ENCODE data around the gene SERINC5.

SERINC5 gene

DNA sequence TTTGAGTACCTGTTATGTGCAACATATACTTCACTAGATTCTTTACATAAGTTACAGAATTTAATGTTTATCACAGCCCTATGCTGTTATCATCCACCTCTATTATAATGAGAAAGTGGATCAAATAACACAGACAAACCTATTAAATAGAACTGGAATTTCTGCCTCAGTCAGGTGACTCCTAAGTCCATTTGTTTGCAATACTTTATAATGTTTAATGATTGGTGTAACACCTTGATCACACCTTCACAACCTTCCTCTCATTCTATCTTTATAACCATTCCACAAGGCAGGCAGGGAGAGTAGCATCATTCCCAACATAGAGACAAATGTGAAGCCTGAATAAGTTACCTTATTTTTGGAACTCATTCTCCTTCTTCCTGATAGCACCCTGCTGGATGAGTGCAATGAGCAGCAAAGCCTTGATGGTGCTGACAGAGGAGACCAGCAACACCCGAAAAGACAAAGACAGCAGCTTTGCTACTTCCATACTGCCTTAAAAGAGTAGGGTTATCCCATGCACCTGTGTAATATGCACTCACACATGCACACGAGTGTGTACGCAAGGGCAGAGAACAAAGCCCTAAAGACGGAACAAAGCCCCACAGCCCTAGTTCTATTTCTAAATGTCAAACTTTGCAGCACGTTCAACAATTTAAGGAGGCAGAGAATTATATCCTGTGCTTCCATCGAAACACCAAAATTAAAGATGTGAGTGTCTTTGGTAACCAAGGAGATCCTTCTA lies 30.5 kb downstream of the SERINC5 start:
- H3K27ac ChIP-seq (replicated peaks; ENCODE audit: low read length), result no peak overlapping the region
- no peak overlapping the region for H2BK120ac ChIP-seq (ENCODE audit: low read depth, low read length)
- H4K8ac ChIP-seq (ENCODE audit: low read depth, low read length), result no peak overlapping the region
- no peak overlapping the region for H3K23ac ChIP-seq (ENCODE audit: low read depth, low read length, poor library complexity)
- no CpG with 5 or more reads among the region's 6 CpGs for WGBS, 2 donors (ENCODE audit: extremely low coverage in 2 of 2, insufficient read length in 2 of 2, insufficient replicate concordance in 1 of 2)
- no peak overlapping the region for H2BK15ac ChIP-seq (ENCODE audit: low read length)
- no peaks in the 10 kb centered on the region for H3K9me3 ChIP-seq (replicated peaks in 1 of 2; ENCODE audit: control insufficient read depth in 2 of 2, insufficient read depth in 1 of 2, low read depth in 1 of 2, low read length in 2 of 2)
- H2AFZ ChIP-seq (ENCODE audit: low read length), result no peak overlapping the region
- no peaks in the 10 kb centered on the region for H3K36me3 ChIP-seq (replicated peaks in 1 of 2; ENCODE audit: control insufficient read depth in 2 of 2, insufficient read depth in 2 of 2, low read length in 2 of 2)
- H3K4ac ChIP-seq (ENCODE audit: low read length), result no peak overlapping the region
- H2AK5ac ChIP-seq (ENCODE audit: low read depth, low read length), result no peak overlapping the region
- no peaks in the 10 kb centered on the region for H3K27me3 ChIP-seq (ENCODE audit: control insufficient read depth in 3 of 3, insufficient read depth in 3 of 3, low read depth in 1 of 3, low read length in 3 of 3)
- H3K4me3 ChIP-seq (ENCODE audit: low read length in 2 of 2), result no peak overlapping the region
- no peak overlapping the region for H3K18ac ChIP-seq (ENCODE audit: low read length)
- H4K91ac ChIP-seq (ENCODE audit: low read depth, low read length, poor library complexity), result no peak overlapping the region
- no peak for DNase-seq (ENCODE audit: low spot score)
- H3K14ac ChIP-seq (ENCODE audit: low read length), result no peak overlapping the region
- H3K79me1 ChIP-seq (ENCODE audit: low read depth, low read length), result no peaks in the 10 kb centered on the region
- H3K9ac ChIP-seq (ENCODE audit: low read depth, low read length, poor library complexity), result no peak overlapping the region
- H2BK12ac ChIP-seq (ENCODE audit: low read length), result no peak overlapping the region
- peaks cover 0 to 7% of the 10 kb centered on the region in 2 donors for H3K4me1 ChIP-seq (ENCODE audit: control insufficient read depth in 2 of 2, insufficient read depth in 1 of 2, low read depth in 1 of 2, low read length in 2 of 2)
- H2BK5ac ChIP-seq (ENCODE audit: low read length), result no peak overlapping the region
- no peak overlapping the region for H3K4me2 ChIP-seq (ENCODE audit: insufficient read depth, low read length, poor library complexity, severe bottlenecking)

DNA sequence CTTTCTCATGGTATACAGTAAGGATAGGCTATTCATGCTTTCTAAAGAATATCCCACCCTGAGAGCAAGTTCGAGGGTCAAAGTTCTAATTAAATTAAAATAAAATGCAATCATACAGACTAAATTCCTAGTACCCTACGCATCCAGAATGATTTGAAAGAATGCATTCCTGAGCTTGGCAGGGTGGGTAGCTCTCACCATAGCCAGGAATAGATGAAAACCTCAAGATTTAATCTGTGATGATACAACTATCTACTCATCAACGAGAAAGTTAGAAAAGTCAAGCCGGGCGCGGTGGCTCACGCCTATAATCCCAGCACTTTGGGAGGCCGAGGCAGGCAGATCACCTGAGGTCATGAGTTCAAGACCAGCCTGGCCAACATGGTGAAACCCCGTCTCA lies 32.3 kb downstream of the SERINC5 start:
- H3K9ac ChIP-seq (ENCODE audit: low read depth, low read length, poor library complexity), result no peak overlapping the region
- H2BK5ac ChIP-seq (ENCODE audit: low read length), result no peak overlapping the region
- no peak overlapping the region for H2BK12ac ChIP-seq (ENCODE audit: low read length)
- no peak overlapping the region for H3K18ac ChIP-seq (ENCODE audit: low read length)
- no peak overlapping the region for H4K91ac ChIP-seq (ENCODE audit: low read depth, low read length, poor library complexity)
- H3K79me1 ChIP-seq (ENCODE audit: low read depth, low read length), result no peaks in the 10 kb centered on the region
- no peak overlapping the region for H2BK15ac ChIP-seq (ENCODE audit: low read length)
- H3K4me2 ChIP-seq (ENCODE audit: insufficient read depth, low read length, poor library complexity, severe bottlenecking), result no peak overlapping the region
- H3K9me3 ChIP-seq (replicated peaks in 1 of 2; ENCODE audit: control insufficient read depth in 2 of 2, insufficient read depth in 1 of 2, low read depth in 1 of 2, low read length in 2 of 2), result no peaks in the 10 kb centered on the region
- no peak overlapping the region for H3K4me3 ChIP-seq (ENCODE audit: low read length in 2 of 2)
- no peak overlapping the region for H3K23ac ChIP-seq (ENCODE audit: low read depth, low read length, poor library complexity)
- H3K36me3 ChIP-seq (replicated peaks in 1 of 2; ENCODE audit: control insufficient read depth in 2 of 2, insufficient read depth in 2 of 2, low read length in 2 of 2), result no peaks in the 10 kb centered on the region
- H3K4ac ChIP-seq (ENCODE audit: low read length), result no peak overlapping the region
- WGBS, 2 donors (ENCODE audit: extremely low coverage in 2 of 2, insufficient read length in 2 of 2, insufficient replicate concordance in 1 of 2), result no CpG with 5 or more reads among the region's 9 CpGs
- H3K14ac ChIP-seq (ENCODE audit: low read length), result no peak overlapping the region
- no peak overlapping the region for H2BK120ac ChIP-seq (ENCODE audit: low read depth, low read length)
- no peak overlapping the region for H3K27ac ChIP-seq (replicated peaks; ENCODE audit: low read length)
- no peak overlapping the region for H4K8ac ChIP-seq (ENCODE audit: low read depth, low read length)
- H2AFZ ChIP-seq (ENCODE audit: low read length), result no peak overlapping the region
- H2AK5ac ChIP-seq (ENCODE audit: low read depth, low read length), result no peak overlapping the region
- peaks cover 0 to 6% of the 10 kb centered on the region in 2 donors for H3K4me1 ChIP-seq (ENCODE audit: control insufficient read depth in 2 of 2, insufficient read depth in 1 of 2, low read depth in 1 of 2, low read length in 2 of 2)
- no peaks in the 10 kb centered on the region for H3K27me3 ChIP-seq (ENCODE audit: control insufficient read depth in 3 of 3, insufficient read depth in 3 of 3, low read depth in 1 of 3, low read length in 3 of 3)
- no peak for DNase-seq (ENCODE audit: low spot score)

DNA sequence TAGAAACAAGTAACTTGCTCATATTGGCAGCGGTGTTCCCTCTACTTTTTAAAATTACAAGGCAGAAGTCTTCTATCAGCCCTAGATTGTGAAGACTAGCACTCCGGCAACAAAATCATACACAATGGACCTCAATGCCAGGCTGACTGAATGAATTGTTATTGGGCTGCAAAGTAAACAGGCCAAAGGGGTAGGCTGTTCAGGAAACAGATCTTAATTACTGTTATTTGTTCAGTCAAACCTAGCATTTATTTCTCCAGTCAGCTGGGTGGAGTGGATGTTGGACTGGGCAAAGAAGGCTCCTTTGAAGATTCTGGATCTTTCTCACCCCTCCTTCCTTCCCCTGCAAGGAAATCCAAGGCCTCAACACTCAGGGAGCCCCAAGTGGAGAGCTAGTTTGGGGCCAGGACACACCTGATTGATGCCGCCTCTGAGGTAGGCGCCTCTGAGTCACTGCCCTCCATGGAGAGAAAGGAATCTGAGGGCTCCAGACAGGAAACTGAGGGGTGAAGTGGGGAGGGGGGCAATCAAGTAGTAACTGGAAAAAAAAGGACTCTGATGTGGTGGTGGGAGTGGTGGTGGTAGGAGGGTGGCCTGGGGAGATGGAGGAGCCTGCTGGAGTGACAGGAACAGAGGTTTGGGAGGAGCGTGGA lies 35.5 kb downstream of the SERINC5 start:
- no peak for DNase-seq (ENCODE audit: low spot score)
- no peak overlapping the region for H3K23ac ChIP-seq (ENCODE audit: low read depth, low read length, poor library complexity)
- no peak overlapping the region for H3K4me3 ChIP-seq (ENCODE audit: low read length in 2 of 2)

DNA sequence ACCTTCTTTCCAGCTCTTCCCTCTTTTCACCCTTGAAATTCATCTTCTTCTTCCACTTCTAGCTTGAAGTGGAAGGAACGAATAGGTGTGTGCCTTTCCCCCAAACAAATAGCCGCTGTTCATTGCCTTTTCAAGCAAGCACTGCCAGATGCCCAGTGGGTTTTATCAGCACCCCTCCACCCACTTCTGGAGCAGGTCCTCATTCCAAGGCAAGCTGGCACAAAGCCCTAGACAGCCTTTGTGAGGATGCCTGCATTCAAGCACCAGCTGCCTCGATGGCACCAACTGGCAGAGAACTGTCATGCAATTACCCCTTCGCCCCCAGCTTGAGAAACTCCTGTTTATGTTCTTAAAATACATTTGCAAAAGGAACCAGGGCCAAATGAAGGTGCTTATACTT lies 36.5 kb downstream of the SERINC5 start:
- Histone ChIP-seq H3K4me1 (ENCODE audit: control insufficient read depth in 2 of 2, insufficient read depth in 1 of 2, low read depth in 1 of 2, low read length in 2 of 2) (peaks cover 0 to 9% of the 10 kb centered on the region in 2 donors), H3K79me1 (ENCODE audit: low read depth, low read length) (peaks cover 1% of the 10 kb centered on the region), H4K8ac (ENCODE audit: low read depth, low read length) (no peak overlapping the region), H3K23ac (ENCODE audit: low read depth, low read length, poor library complexity) (no peak overlapping the region), H3K27ac (replicated peaks; ENCODE audit: low read length) (no peak overlapping the region), H2BK15ac (ENCODE audit: low read length) (no peak overlapping the region), H3K9ac (ENCODE audit: low read depth, low read length, poor library complexity) (no peak overlapping the region), H3K27me3 (ENCODE audit: control insufficient read depth in 3 of 3, insufficient read depth in 3 of 3, low read depth in 1 of 3, low read length in 3 of 3) (no peaks in the 10 kb centered on the region), H3K4me3 (ENCODE audit: low read length in 2 of 2) (no peak overlapping the region), H2BK12ac (ENCODE audit: low read length) (no peak overlapping the region), H2AK5ac (ENCODE audit: low read depth, low read length) (no peak overlapping the region), H3K4me2 (ENCODE audit: insufficient read depth, low read length, poor library complexity, severe bottlenecking) (no peak overlapping the region), H2AFZ (ENCODE audit: low read length) (no peak overlapping the region), H3K4ac (ENCODE audit: low read length) (no peak overlapping the region), H2BK120ac (ENCODE audit: low read depth, low read length) (no peak overlapping the region), H3K18ac (ENCODE audit: low read length) (no peak overlapping the region), H3K9me3 (replicated peaks in 1 of 2; ENCODE audit: control insufficient read depth in 2 of 2, insufficient read depth in 1 of 2, low read depth in 1 of 2, low read length in 2 of 2) (no peaks in the 10 kb centered on the region), H3K14ac (ENCODE audit: low read length) (no peak overlapping the region), H2BK5ac (ENCODE audit: low read length) (no peak overlapping the region), H3K36me3 (replicated peaks in 1 of 2; ENCODE audit: control insufficient read depth in 2 of 2, insufficient read depth in 2 of 2, low read length in 2 of 2) (no peaks in the 10 kb centered on the region), H4K91ac (ENCODE audit: low read depth, low read length, poor library complexity) (no peak overlapping the region)
- no peak for DNase-seq (ENCODE audit: low spot score)
- no CpG with 5 or more reads among the region's 4 CpGs for WGBS, 2 donors (ENCODE audit: extremely low coverage in 2 of 2, insufficient read length in 2 of 2, insufficient replicate concordance in 1 of 2)

More for the DNA sequence above, 35.5 kb downstream of the SERINC5 start:
- H3K27me3 ChIP-seq (ENCODE audit: control insufficient read depth in 3 of 3, insufficient read depth in 3 of 3, low read depth in 1 of 3, low read length in 3 of 3), result no peaks in the 10 kb centered on the region
- H3K14ac ChIP-seq (ENCODE audit: low read length), result no peak overlapping the region
- H4K8ac ChIP-seq (ENCODE audit: low read depth, low read length), result no peak overlapping the region
- no peaks in the 10 kb centered on the region for H3K36me3 ChIP-seq (replicated peaks in 1 of 2; ENCODE audit: control insufficient read depth in 2 of 2, insufficient read depth in 2 of 2, low read length in 2 of 2)
- H3K4me2 ChIP-seq (ENCODE audit: insufficient read depth, low read length, poor library complexity, severe bottlenecking), result no peak overlapping the region
- no peak overlapping the region for H2BK12ac ChIP-seq (ENCODE audit: low read length)
- WGBS, 2 donors (ENCODE audit: extremely low coverage in 2 of 2, insufficient read length in 2 of 2, insufficient replicate concordance in 1 of 2), result no CpG with 5 or more reads among the region's 5 CpGs
- no peak overlapping the region for H3K27ac ChIP-seq (replicated peaks; ENCODE audit: low read length)
- H3K9me3 ChIP-seq (replicated peaks in 1 of 2; ENCODE audit: control insufficient read depth in 2 of 2, insufficient read depth in 1 of 2, low read depth in 1 of 2, low read length in 2 of 2), result no peaks in the 10 kb centered on the region
- H2AFZ ChIP-seq (ENCODE audit: low read length), result no peak overlapping the region
- H3K18ac ChIP-seq (ENCODE audit: low read length), result no peak overlapping the region
- H2BK5ac ChIP-seq (ENCODE audit: low read length), result no peak overlapping the region
- no peak overlapping the region for H3K4ac ChIP-seq (ENCODE audit: low read length)
- peaks cover 0 to 9% of the 10 kb centered on the region in 2 donors for H3K4me1 ChIP-seq (ENCODE audit: control insufficient read depth in 2 of 2, insufficient read depth in 1 of 2, low read depth in 1 of 2, low read length in 2 of 2)
- H2BK120ac ChIP-seq (ENCODE audit: low read depth, low read length), result no peak overlapping the region
- H4K91ac ChIP-seq (ENCODE audit: low read depth, low read length, poor library complexity), result no peak overlapping the region
- no peak overlapping the region for H3K9ac ChIP-seq (ENCODE audit: low read depth, low read length, poor library complexity)
- H3K79me1 ChIP-seq (ENCODE audit: low read depth, low read length), result peaks cover 1% of the 10 kb centered on the region
- H2BK15ac ChIP-seq (ENCODE audit: low read length), result no peak overlapping the region
- no peak overlapping the region for H2AK5ac ChIP-seq (ENCODE audit: low read depth, low read length)

All from neuronal stem cell (in vitro differentiated cells).